ENCODE measurements around the gene PCDHGB4. TPM values are rescaled to one million over a fixed set of nuclear protein-coding genes. Genes with fewer than 3 reads are reported as not detected.

PCDHGB4 gene
- total RNA-seq, 5 donors from 2014 or later (not counting 1 experiment from before 2014, with no cell fraction given) = 0.09 to 0.29 (median 0.19) TPM

GRCh38 chr5:141363952-141364660 is 23.4 kb upstream of the PCDHGB4 start, which contains the start of gene PCDHGA5:
Gene PCDHGA5, plus strand, starts transcription at chr5:141364162. Its CDS starts 169 bp downstream, at chr5:141364331.
- H3K9me3 Mint-ChIP-seq = peaks cover 19 to 44% (median 41%) of the 10 kb centered on the region in 3 donors
- H3K4me1 ChIP-seq (ENCODE audit: control insufficient read depth in 1 of 2, extremely low read depth in 1 of 2, insufficient read depth in 2 of 2, low read length in 2 of 2) = no peaks in the 10 kb centered on the region
- H3K4me1 Mint-ChIP-seq = peaks cover 0 to 2% (median 0%) of the 10 kb centered on the region in 3 donors
- WGBS (ENCODE audit: insufficient coverage) = 36% methylated on average over 27 of the region's 34 CpGs
- peaks cover 11% of the 10 kb centered on the region for H3K9me3 ChIP-seq
- ChIA-PET CTCF (no interaction called here), POLR2A (no interaction called here)
- H3K27me3 Mint-ChIP-seq = peaks cover 66 to 84% of the 10 kb centered on the region in 2 donors
- H3K27ac Mint-ChIP-seq = no peak within 1 kb of the TSS
- no peak for ATAC-seq (replicated peaks in 1 of 4)
- H3K36me3 ChIP-seq (ENCODE audit: control insufficient read depth in 2 of 2, extremely low read depth in 1 of 2, insufficient read depth in 1 of 2, low read length in 1 of 2) = peaks cover 0 to 4% of the 10 kb centered on the region in 2 donors
- peaks cover 20% of the 10 kb centered on the region for H3K36me3 Mint-ChIP-seq
- no peak within 1 kb of the TSS for H3K27ac ChIP-seq (ENCODE audit: low read length)
- DNase-seq = no peak
- peak within 1 kb of the TSS in 1 of 2 donors; percentile 44 for H3K4me3 ChIP-seq (ENCODE audit: control insufficient read depth in 1 of 2, extremely low read depth in 1 of 2, low read length in 1 of 2)
- peak within 1 kb of the TSS in 1 of 3 donors; percentile 11 for H3K4me3 Mint-ChIP-seq
- peaks cover 39 to 48% of the 10 kb centered on the region in 2 experiments for H3K27me3 ChIP-seq (replicated peaks in 1 of 2; ENCODE audit: control insufficient read depth in 2 of 2, extremely low read depth in 1 of 2, insufficient read depth in 2 of 2, low read length in 1 of 2)

DNA sequence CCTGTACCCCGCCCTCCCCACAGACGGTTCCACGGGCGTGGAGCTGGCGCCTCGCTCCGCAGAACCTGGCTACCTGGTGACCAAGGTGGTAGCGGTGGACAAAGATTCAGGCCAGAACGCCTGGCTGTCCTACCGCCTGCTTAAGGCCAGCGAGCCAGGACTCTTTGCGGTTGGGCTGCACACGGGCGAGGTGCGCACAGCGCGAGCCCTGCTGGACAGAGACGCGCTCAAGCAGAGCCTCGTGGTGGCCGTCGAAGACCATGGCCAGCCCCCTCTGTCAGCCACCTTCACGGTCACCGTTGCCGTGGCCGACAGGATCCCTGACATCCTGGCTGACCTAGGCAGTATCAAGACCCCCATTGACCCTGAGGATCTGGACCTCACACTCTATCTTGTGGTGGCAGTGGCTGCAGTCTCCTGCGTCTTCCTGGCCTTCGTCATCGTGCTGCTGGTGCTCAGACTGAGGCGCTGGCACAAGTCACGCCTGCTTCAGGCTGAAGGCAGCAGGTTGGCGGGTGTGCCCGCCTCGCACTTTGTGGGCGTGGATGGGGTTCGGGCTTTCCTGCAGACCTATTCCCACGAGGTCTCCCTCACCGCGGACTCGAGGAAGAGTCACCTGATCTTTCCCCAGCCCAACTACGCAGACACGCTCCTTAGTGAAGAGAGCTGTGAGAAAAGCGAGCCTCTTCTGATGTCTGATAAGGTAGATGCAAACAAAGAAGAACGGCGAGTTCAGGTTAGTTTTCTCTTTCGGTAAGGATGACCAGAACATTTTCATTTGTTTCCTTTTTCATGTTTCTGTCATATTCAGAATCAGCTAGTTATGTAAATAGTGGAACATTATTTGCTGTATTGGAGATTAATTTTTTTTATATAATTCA is 21.2 kb upstream of the PCDHGB4 start:
- peaks cover 38 to 53% of the 10 kb centered on the region in 2 experiments for H3K27me3 ChIP-seq (replicated peaks in 1 of 2; ENCODE audit: control insufficient read depth in 2 of 2, extremely low read depth in 1 of 2, insufficient read depth in 2 of 2, low read length in 1 of 2)
- H3K4me1 ChIP-seq (ENCODE audit: control insufficient read depth in 1 of 2, extremely low read depth in 1 of 2, insufficient read depth in 2 of 2, low read length in 2 of 2) = peaks cover 0 to 4% of the 10 kb centered on the region in 2 experiments
- peaks cover 0 to 8% of the 10 kb centered on the region in 2 donors for H3K36me3 ChIP-seq (ENCODE audit: control insufficient read depth in 2 of 2, extremely low read depth in 1 of 2, insufficient read depth in 1 of 2, low read length in 1 of 2)
- ChIA-PET CTCF (no interaction called here), POLR2A (no interaction called here)
- Mint-ChIP-seq H3K36me3 (peaks cover 12% of the 10 kb centered on the region), H3K4me1 (peaks cover 7 to 8% (median 7%) of the 10 kb centered on the region in 3 donors), H3K4me3 (no peak overlapping the region), H3K27me3 (peaks cover 66 to 83% of the 10 kb centered on the region in 2 donors), H3K27ac (no peak overlapping the region), H3K9me3 (peaks cover 13 to 33% (median 28%) of the 10 kb centered on the region in 3 donors)
- H3K27ac ChIP-seq (ENCODE audit: low read length) = no peak overlapping the region
- H3K9me3 ChIP-seq = peaks cover 11% of the 10 kb centered on the region
- no peak for ATAC-seq (replicated peaks in 1 of 4)
- WGBS (ENCODE audit: insufficient coverage) = 52% methylated on average over 42 of the region's 46 CpGs
- peak overlapping the region in 1 of 2 donors; percentile 32 for H3K4me3 ChIP-seq (ENCODE audit: control insufficient read depth in 1 of 2, extremely low read depth in 1 of 2, low read length in 1 of 2)
- DNase-seq = no peak

DNA sequence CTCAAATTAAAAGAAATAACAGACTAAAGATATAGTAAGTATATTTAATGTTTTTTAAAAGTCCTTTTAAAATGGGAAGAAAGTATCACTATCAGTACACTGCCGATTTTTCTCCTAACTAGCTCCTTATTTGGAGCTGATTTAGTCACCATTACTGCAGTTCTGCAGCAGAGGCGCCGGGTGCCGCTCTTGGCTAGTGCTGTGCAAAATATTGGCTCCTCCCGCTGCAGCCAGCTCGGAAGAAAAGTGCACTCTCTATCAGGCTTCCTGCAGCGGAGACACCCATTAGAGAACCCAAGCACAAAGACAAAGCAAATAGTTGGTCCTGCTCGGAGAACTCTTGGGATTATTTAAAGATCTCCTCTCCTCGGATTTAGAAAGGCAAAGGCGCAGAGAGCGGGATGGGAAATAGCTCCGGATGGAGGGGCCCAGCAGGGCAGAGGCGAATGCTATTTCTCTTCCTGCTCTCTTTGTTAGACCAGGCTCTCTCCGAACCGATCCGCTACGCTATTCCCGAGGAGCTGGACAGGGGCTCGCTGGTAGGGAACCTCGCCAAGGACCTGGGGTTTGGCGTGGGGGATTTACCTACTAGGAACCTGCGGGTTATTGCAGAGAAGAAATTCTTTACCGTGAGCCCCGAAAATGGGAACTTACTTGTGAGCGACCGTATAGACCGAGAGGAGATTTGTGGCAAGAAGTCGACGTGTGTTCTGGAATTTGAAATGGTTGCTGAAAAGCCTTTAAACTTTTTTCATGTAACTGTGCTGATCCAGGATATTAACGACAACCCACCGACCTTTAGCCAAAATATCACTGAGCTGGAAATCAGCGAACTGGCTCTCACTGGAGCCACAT is 17.3 kb upstream of the PCDHGB4 start, which contains the start of gene PCDHGB3:
Gene PCDHGB3 (plus strand): TSS at position 249 of the 855 bp plus-strand sequence. CDS start 153 bp downstream, at position 402.
- DNase-seq (peak in 19 of 35 experiments; percentile 6 to 51 (median 25)), ATAC-seq (replicated peaks in 1 of 4) (peak in 3 of 4 experiments; percentile 52 to 85 (median 82))
- peaks cover 11% of the 10 kb centered on the region for H3K9me3 ChIP-seq
- Mint-ChIP-seq H3K27ac (no peak within 1 kb of the TSS), H3K27me3 (peaks cover 56 to 84% of the 10 kb centered on the region in 2 donors), H3K9me3 (peaks cover 5 to 24% (median 22%) of the 10 kb centered on the region in 3 donors), H3K4me1 (peaks cover 7 to 9% (median 8%) of the 10 kb centered on the region in 3 donors), H3K4me3 (peak within 1 kb of the TSS; percentile 66 to 80 (median 77)), H3K36me3 (peaks cover 8% of the 10 kb centered on the region)
- peaks cover 0 to 4% of the 10 kb centered on the region in 2 donors for H3K36me3 ChIP-seq (ENCODE audit: control insufficient read depth in 2 of 2, extremely low read depth in 1 of 2, insufficient read depth in 1 of 2, low read length in 1 of 2)
- WGBS (ENCODE audit: insufficient coverage) = 23% methylated on average over 27 of the region's 32 CpGs
- POLR2A ChIA-PET = interaction anchor here in 1 of 2 donors (0.7 to 1.0 kb wide), 2 partner anchors 10 to 16 kb away, joined by 3 read pairs; partner anchors contain the start of gene PCDHGA4
- H3K27ac ChIP-seq (ENCODE audit: low read length) = no peak within 1 kb of the TSS
- H3K4me3 ChIP-seq (ENCODE audit: control insufficient read depth in 1 of 2, extremely low read depth in 1 of 2, low read length in 1 of 2) = peak within 1 kb of the TSS; percentile 12 to 58
- H3K27me3 ChIP-seq (replicated peaks in 1 of 2; ENCODE audit: control insufficient read depth in 2 of 2, extremely low read depth in 1 of 2, insufficient read depth in 2 of 2, low read length in 1 of 2) = peaks cover 32 to 61% of the 10 kb centered on the region in 2 experiments
- CTCF ChIA-PET = interaction anchor here (0.7 to 2.5 kb wide), 16 partner anchors 11 to 1253 kb away, joined by 3 to 19 read pairs (median 4); partner anchors contain the start of genes PCDHGA1 (in 2 of the 2), PCDHGA10 (in 1 of the 2) and TAF7 (in 1 of the 2)
- H3K4me1 ChIP-seq (ENCODE audit: control insufficient read depth in 1 of 2, extremely low read depth in 1 of 2, insufficient read depth in 2 of 2, low read length in 2 of 2) = peaks cover 0 to 7% of the 10 kb centered on the region in 2 experiments

DNA sequence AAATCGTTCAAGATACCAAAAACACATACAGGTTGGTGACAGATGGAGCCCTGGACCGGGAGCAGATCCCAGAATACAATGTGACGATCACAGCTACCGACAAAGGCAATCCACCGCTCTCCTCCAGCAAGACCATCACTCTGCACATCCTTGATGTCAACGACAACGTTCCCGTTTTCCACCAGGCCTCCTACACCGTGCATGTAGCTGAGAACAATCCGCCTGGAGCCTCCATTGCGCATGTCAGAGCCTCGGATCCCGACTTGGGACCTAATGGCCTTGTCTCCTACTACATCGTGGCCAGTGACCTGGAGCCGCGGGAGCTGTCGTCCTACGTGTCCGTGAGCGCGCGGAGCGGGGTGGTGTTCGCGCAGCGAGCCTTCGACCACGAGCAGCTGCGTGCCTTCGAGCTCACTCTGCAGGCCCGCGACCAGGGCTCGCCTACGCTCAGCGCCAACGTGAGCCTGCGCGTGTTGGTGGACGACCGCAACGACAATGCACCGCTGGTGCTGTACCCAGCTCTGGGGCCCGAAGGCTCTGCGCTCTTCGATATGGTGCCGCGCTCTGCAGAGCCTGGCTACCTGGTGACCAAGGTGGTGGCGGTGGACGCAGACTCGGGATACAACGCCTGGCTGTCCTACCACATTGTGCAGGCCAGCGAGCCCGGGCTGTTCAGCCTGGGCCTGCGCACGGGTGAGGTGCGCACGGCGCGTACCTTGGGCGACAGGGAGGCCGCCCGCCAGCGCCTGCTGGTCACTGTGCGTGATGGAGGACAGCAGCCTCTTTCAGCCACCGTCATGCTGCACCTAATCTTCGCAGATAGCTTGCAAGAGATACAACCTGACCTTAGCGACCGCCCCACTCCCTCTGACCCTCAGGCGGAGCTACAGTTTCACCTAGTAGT is 15.7 kb upstream of the PCDHGB4 start:
- Histone ChIP-seq H3K27me3 (replicated peaks in 1 of 2; ENCODE audit: control insufficient read depth in 2 of 2, extremely low read depth in 1 of 2, insufficient read depth in 2 of 2, low read length in 1 of 2) (peaks cover 22 to 61% of the 10 kb centered on the region in 2 experiments), H3K4me1 (ENCODE audit: control insufficient read depth in 1 of 2, extremely low read depth in 1 of 2, insufficient read depth in 2 of 2, low read length in 2 of 2) (peaks cover 0 to 7% of the 10 kb centered on the region in 2 experiments), H3K36me3 (ENCODE audit: control insufficient read depth in 2 of 2, extremely low read depth in 1 of 2, insufficient read depth in 1 of 2, low read length in 1 of 2) (peaks cover 0 to 4% of the 10 kb centered on the region in 2 donors), H3K4me3 (ENCODE audit: control insufficient read depth in 1 of 2, extremely low read depth in 1 of 2, low read length in 1 of 2) (peak overlapping the region in 1 of 2 donors; percentile 27), H3K9me3 (peaks cover 9% of the 10 kb centered on the region), H3K27ac (ENCODE audit: low read length) (no peak overlapping the region)
- ATAC-seq (replicated peaks in 1 of 4) (no peak), DNase-seq (no peak)
- peaks cover 7 to 9% (median 8%) of the 10 kb centered on the region in 3 donors for H3K4me1 Mint-ChIP-seq
- H3K9me3 Mint-ChIP-seq = peaks cover 5 to 25% (median 20%) of the 10 kb centered on the region in 3 donors
- ChIA-PET POLR2A (no interaction called here), CTCF (interaction anchor here (2.1 to 2.5 kb wide), 4 partner anchors 152 to 196 kb away, joined by 7 to 19 read pairs (median 11); no protein-coding TSS in a partner anchor)
- no peak overlapping the region for H3K4me3 Mint-ChIP-seq
- peaks cover 6% of the 10 kb centered on the region for H3K36me3 Mint-ChIP-seq
- WGBS (ENCODE audit: insufficient coverage) = 49% methylated on average over 69 of the region's 69 CpGs
- H3K27me3 Mint-ChIP-seq = peaks cover 51 to 80% of the 10 kb centered on the region in 2 donors
- no peak overlapping the region for H3K27ac Mint-ChIP-seq
